CD4-positive, alpha-beta memory T cell (primary cell): ENCODE data around the gene CTNND2. TPM values are rescaled to one million over a fixed set of nuclear protein-coding genes. Genes with fewer than 3 reads are reported as not detected.

Experiments used
- CTCF ChIA-PET: fragments of 350-600 bp; sonication (Branson Sonifier 250); formaldehyde crosslinking; loops from one replicate; lab custom pipeline; 2021; ENCODE audit warnings: inconsistent platforms; ENCODE audit not compliant: partially characterized antibody; lab: Charles Lee
- POLR2A ChIA-PET: fragments of 350-600 bp; sonication (Branson Sonifier 250); formaldehyde crosslinking; loops from one replicate; lab custom pipeline; 2021; ENCODE audit not compliant: partially characterized antibody; lab: Charles Lee
- DNase-seq, 5 donors: peaks; one replicate each; pipeline versions ENCODE4 v3.0.0 to v3.0.0-alpha.2; 2020 to 2022; ENCODE audit warnings: mixed read lengths in 1 of 5
- H3K27ac ChIP-seq: one replicate; pipeline ENCODE4 v1.7.0; 2013; ENCODE audit warnings: low read depth, low read length
- H3K27me3 ChIP-seq: 2 replicates; pipeline ENCODE4 v1.7.0; 2013; ENCODE audit warnings: mild to moderate bottlenecking, low read length, moderate library complexity; ENCODE audit not compliant: insufficient read depth
- H3K36me3 ChIP-seq: 2 replicates; pipeline ENCODE4 v1.7.0; 2013; ENCODE audit warnings: mild to moderate bottlenecking, low read length, moderate library complexity; ENCODE audit not compliant: insufficient read depth
- H3K4me1 ChIP-seq: 2 replicates; pipeline ENCODE4 v1.7.0; 2013; ENCODE audit warnings: mild to moderate bottlenecking, low read length, moderate library complexity; ENCODE audit not compliant: insufficient read depth
- H3K4me3 ChIP-seq, 2 donors: one replicate each; pipeline ENCODE4 v1.7.0; 2013; ENCODE audit warnings: low read length in 2 of 2, mild to moderate bottlenecking in 1 of 2
- H3K9me3 ChIP-seq, 2 donors: one replicate each; pipeline ENCODE4 v1.7.0; 2013; ENCODE audit warnings: low read length in 2 of 2, control low read depth in 1 of 2; ENCODE audit not compliant: control insufficient read depth in 1 of 2
- H3K27ac Mint-ChIP-seq, 7 donors: one replicate each; pipeline ENCODE4 v1.8.0; 2020 to 2021; ENCODE audit warnings: mixed read lengths in 7 of 7, mild to moderate bottlenecking in 6 of 7, inconsistent platforms in 3 of 7, moderate library complexity in 3 of 7
- H3K27me3 Mint-ChIP-seq, 2 donors: one replicate each; pipeline ENCODE4 v1.8.0; 2020 to 2021; ENCODE audit warnings: mixed read lengths in 2 of 2
- H3K36me3 Mint-ChIP-seq, 2 donors: one replicate each; pipeline ENCODE4 v1.8.0; 2020 to 2021; ENCODE audit warnings: mixed read lengths in 2 of 2, inconsistent platforms in 1 of 2, mild to moderate bottlenecking in 1 of 2
- H3K4me1 Mint-ChIP-seq, 4 donors: one replicate each; pipeline ENCODE4 v1.8.0; 2020 to 2021; ENCODE audit warnings: mixed read lengths in 4 of 4, mild to moderate bottlenecking in 1 of 4
- H3K4me3 Mint-ChIP-seq, 8 donors: one replicate each; pipeline ENCODE4 v1.8.0; 2020 to 2021; ENCODE audit warnings: mixed read lengths in 8 of 8, mild to moderate bottlenecking in 7 of 8, moderate library complexity in 6 of 8, inconsistent platforms in 3 of 8
- H3K9me3 Mint-ChIP-seq, 8 donors: one replicate each; pipeline ENCODE4 v1.8.0; 2020 to 2021; ENCODE audit warnings: mixed read lengths in 8 of 8, mild to moderate bottlenecking in 5 of 8, inconsistent platforms in 3 of 8, moderate library complexity in 1 of 8
- intact Hi-C: fragments of 100-400 bp; cut with micrococcal nuclease; formaldehyde crosslinking; loops from one replicate; pipeline ENCODE4 v1.15.1; 2023
- polyA plus RNA-seq, 2 donors: library from polyadenylated mRNA; unstranded; fragments of 300-500 nt; fragmentation: Illumina TruSeq; gene quantifications; one replicate each; pipeline ENCODE4 v1.2.3, GENCODE V29; 2021
- total RNA-seq, 2 experiments: library from RNA; stranded (reverse); gene quantifications; one replicate each; pipeline ENCODE4 v1.2.3, GENCODE V29; 2021

Gene CTNND2
- total and polyA plus RNA-seq, 4 experiments from 2014 or later: 0.65 TPM; not detected in 3

GRCh38 chr5:11062397-11062796, 841.8 kb downstream of the CTNND2 start:
- Histone ChIP-seq H3K4me1 (no peaks in the 10 kb centered on the region), H3K4me3 (no peak overlapping the region), H3K27ac (no peak overlapping the region), H3K9me3 (no peaks in the 10 kb centered on the region), H3K27me3 (no peaks in the 10 kb centered on the region), H3K36me3 (no peaks in the 10 kb centered on the region)
- Mint-ChIP-seq H3K36me3 (no peaks in the 10 kb centered on the region), H3K4me3 (no peak overlapping the region), H3K4me1 (no peaks in the 10 kb centered on the region), H3K27me3 (peaks cover 7 to 10% of the 10 kb centered on the region in 2 donors), H3K27ac (no peak overlapping the region), H3K9me3 (peaks cover 0 to 5% (median 1%) of the 10 kb centered on the region in 8 donors)
- DNase-seq: no peak
- intact Hi-C loops: no loop called here
- CTCF ChIA-PET: interaction anchor here (0.9 kb wide), 1 partner anchor 178 kb away, joined by 3 read pairs; no protein-coding TSS in a partner anchor
- POLR2A ChIA-PET: no interaction called here

GRCh38 chr5:11056560-11056959, 847.7 kb downstream of the CTNND2 start:
- H3K4me1 ChIP-seq: no peaks in the 10 kb centered on the region
- Mint-ChIP-seq H3K27me3 (peaks cover 7 to 12% of the 10 kb centered on the region in 2 donors), H3K4me3 (no peak overlapping the region), H3K27ac (no peak overlapping the region), H3K36me3 (no peaks in the 10 kb centered on the region), H3K4me1 (no peaks in the 10 kb centered on the region), H3K9me3 (peaks cover 0 to 6% (median 1%) of the 10 kb centered on the region in 8 donors)
- no peak overlapping the region for H3K27ac ChIP-seq
- POLR2A ChIA-PET: no interaction called here
- no peak overlapping the region for H3K4me3 ChIP-seq
- CTCF ChIA-PET: no interaction called here
- no peaks in the 10 kb centered on the region for H3K27me3 ChIP-seq
- H3K9me3 ChIP-seq: no peaks in the 10 kb centered on the region
- intact Hi-C loops: no loop called here
- no peak for DNase-seq
- H3K36me3 ChIP-seq: no peaks in the 10 kb centered on the region

- H3K4me1 ChIP-seq: no peaks in the 10 kb centered on the region
- no peaks in the 10 kb centered on the region for H3K27me3 ChIP-seq
- CTCF ChIA-PET: no interaction called here
- no peak for DNase-seq
- POLR2A ChIA-PET: no interaction called here
- Mint-ChIP-seq H3K4me3 (no peak overlapping the region), H3K9me3 (peaks cover 0 to 6% (median 0%) of the 10 kb centered on the region in 8 donors), H3K27ac (no peak overlapping the region), H3K4me1 (no peaks in the 10 kb centered on the region), H3K36me3 (no peaks in the 10 kb centered on the region), H3K27me3 (peaks cover 3 to 5% of the 10 kb centered on the region in 2 donors)
- H3K36me3 ChIP-seq: no peaks in the 10 kb centered on the region
- H3K27ac ChIP-seq: no peak overlapping the region
- H3K9me3 ChIP-seq: no peaks in the 10 kb centered on the region
- H3K4me3 ChIP-seq: no peak overlapping the region
- intact Hi-C loops: no loop called here
Measured at GRCh38 chr5:11054014-11054413, 850.2 kb downstream of the CTNND2 start.

GRCh38 chr5:11052871-11053270, 851.4 kb downstream of the CTNND2 start:
- no peaks in the 10 kb centered on the region for H3K4me1 ChIP-seq
- H3K27me3 ChIP-seq: no peaks in the 10 kb centered on the region
- H3K9me3 ChIP-seq: no peaks in the 10 kb centered on the region
- Mint-ChIP-seq H3K27ac (no peak overlapping the region), H3K9me3 (peaks cover 0 to 6% (median 0%) of the 10 kb centered on the region in 8 donors), H3K27me3 (peaks cover 3 to 5% of the 10 kb centered on the region in 2 donors), H3K36me3 (no peaks in the 10 kb centered on the region), H3K4me3 (no peak overlapping the region), H3K4me1 (no peaks in the 10 kb centered on the region)
- CTCF ChIA-PET: no interaction called here
- no peak overlapping the region for H3K4me3 ChIP-seq
- POLR2A ChIA-PET: no interaction called here
- intact Hi-C loops: no loop called here
- no peak overlapping the region for H3K27ac ChIP-seq
- H3K36me3 ChIP-seq: no peaks in the 10 kb centered on the region
- DNase-seq: no peak

GRCh38 chr5:11050596-11051304, 853.5 kb downstream of the CTNND2 start:
- Histone ChIP-seq H3K27me3 (no peaks in the 10 kb centered on the region), H3K27ac (no peak overlapping the region), H3K4me1 (no peaks in the 10 kb centered on the region), H3K9me3 (no peaks in the 10 kb centered on the region), H3K4me3 (no peak overlapping the region), H3K36me3 (no peaks in the 10 kb centered on the region)
- no peaks in the 10 kb centered on the region for H3K27me3 Mint-ChIP-seq
- H3K9me3 Mint-ChIP-seq: no peaks in the 10 kb centered on the region
- CTCF ChIA-PET: no interaction called here
- H3K4me3 Mint-ChIP-seq: no peak overlapping the region
- no peaks in the 10 kb centered on the region for H3K36me3 Mint-ChIP-seq
- H3K4me1 Mint-ChIP-seq: no peaks in the 10 kb centered on the region
- no peak for DNase-seq
- H3K27ac Mint-ChIP-seq: no peak overlapping the region
- POLR2A ChIA-PET: no interaction called here
- intact Hi-C loops: no loop called here

- no peaks in the 10 kb centered on the region for H3K36me3 ChIP-seq
- intact Hi-C loops: no loop called here
- H3K27ac ChIP-seq: no peak overlapping the region
- H3K27me3 Mint-ChIP-seq: peaks cover 0 to 1% of the 10 kb centered on the region in 2 donors
- H3K36me3 Mint-ChIP-seq: no peaks in the 10 kb centered on the region
- no peak overlapping the region for H3K4me3 ChIP-seq
- no peaks in the 10 kb centered on the region for H3K27me3 ChIP-seq
- no peaks in the 10 kb centered on the region for H3K9me3 Mint-ChIP-seq
- no peak overlapping the region for H3K27ac Mint-ChIP-seq
- H3K4me1 ChIP-seq: no peaks in the 10 kb centered on the region
- peak in 1 of 5 donors; percentile 3 for DNase-seq
- H3K9me3 ChIP-seq: no peaks in the 10 kb centered on the region
- ChIA-PET CTCF (no interaction called here), POLR2A (no interaction called here)
- H3K4me3 Mint-ChIP-seq: no peak overlapping the region
- H3K4me1 Mint-ChIP-seq: no peaks in the 10 kb centered on the region
Measured at GRCh38 chr5:11048760-11049159, 855.5 kb downstream of the CTNND2 start.

GRCh38 chr5:11047625-11048024, 856.6 kb downstream of the CTNND2 start:
- CTCF ChIA-PET: no interaction called here

More at GRCh38 chr5:11047625-11048024, 856.6 kb downstream of the CTNND2 start:
- H3K27ac ChIP-seq: no peak overlapping the region
- Mint-ChIP-seq H3K36me3 (no peaks in the 10 kb centered on the region), H3K4me3 (no peak overlapping the region), H3K27ac (no peak overlapping the region), H3K27me3 (peaks cover 0 to 1% of the 10 kb centered on the region in 2 donors), H3K4me1 (no peaks in the 10 kb centered on the region), H3K9me3 (no peaks in the 10 kb centered on the region)
- H3K9me3 ChIP-seq: no peaks in the 10 kb centered on the region
- POLR2A ChIA-PET: no interaction called here
- H3K36me3 ChIP-seq: no peaks in the 10 kb centered on the region
- H3K27me3 ChIP-seq: no peaks in the 10 kb centered on the region
- DNase-seq: no peak
- intact Hi-C loops: no loop called here
- H3K4me3 ChIP-seq: no peak overlapping the region
- H3K4me1 ChIP-seq: no peaks in the 10 kb centered on the region
